GM12872 (cell line): ENCODE measurements around the gene UCK2.

Experiments used
- CTCF ChIP-seq: IDR thresholded peaks from 3 replicates; pipeline ENCODE4 v1.5.1; 2011; ENCODE audit warnings: low read depth, mild to moderate bottlenecking, low read length, moderate library complexity; ENCODE audit not compliant: insufficient read depth

UCK2 gene

DNA sequence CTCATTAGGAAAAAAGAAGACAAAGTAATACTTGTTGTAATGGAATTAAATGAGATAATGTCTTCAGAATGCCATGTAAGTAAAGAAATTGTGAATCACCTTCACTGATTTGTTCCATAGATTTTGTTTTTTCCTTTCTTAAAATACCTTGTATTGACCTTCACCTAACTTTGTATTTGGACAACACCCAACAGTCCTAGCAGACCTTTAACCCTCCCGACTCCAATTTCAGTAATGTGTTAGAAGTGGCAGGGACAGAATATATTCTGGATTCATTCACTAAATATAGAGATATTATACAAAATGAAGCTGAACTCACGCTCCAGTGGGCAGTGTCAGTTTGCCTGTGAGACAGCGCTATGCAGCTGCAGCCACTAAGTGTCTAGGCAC, 57.9 kb downstream of the UCK2 start:
- no peak for TF ChIP-seq CTCF

GRCh38 chr1:165886193-165886592, 58.8 kb downstream of the UCK2 start:
- TF ChIP-seq CTCF: no peak

DNA sequence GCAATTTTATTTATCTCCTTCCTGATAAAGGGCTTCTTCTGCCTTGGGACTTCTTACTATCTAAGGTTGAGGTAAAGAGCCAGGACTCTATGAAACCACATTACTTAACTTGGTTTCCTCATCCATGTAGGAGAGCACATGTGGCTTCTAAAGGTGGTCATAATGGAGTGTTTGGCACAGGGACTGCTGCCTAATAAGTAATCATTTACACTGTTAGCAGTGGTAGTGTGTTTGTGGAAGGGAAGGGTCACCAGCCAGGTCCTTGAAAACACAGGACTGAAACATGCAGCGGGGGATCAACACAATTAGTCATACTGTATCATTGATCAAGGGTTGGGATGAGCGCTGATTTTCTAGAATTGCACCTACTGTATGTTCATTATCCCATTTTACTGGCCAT, 59.6 kb downstream of the UCK2 start:
- no peak for TF ChIP-seq CTCF

- no peak for TF ChIP-seq CTCF
Observed at GRCh38 chr1:165887877-165888551, 60.6 kb downstream of the UCK2 start.

DNA sequence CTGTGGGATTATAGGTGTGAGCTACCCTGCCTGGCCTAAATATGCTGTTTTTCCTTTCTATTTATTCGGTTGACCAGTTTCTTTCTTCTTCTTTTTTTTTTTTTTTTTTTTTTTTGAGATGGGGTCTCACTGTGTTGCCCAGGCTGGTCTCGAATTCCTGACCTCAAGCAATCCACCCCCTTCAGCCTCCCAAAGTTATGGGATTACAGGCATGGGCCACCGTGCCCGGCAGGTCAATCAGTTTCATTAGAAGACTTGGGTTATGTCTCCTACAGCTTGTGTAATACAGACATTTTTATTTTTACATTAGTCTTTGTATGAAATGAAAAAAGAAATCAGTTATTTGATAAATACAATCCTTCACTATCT, 61.1 kb downstream of the UCK2 start:
- TF ChIP-seq CTCF: no peak

- no peak for TF ChIP-seq CTCF
Observed at GRCh38 chr1:165890684-165891083, 63.3 kb downstream of the UCK2 start.

- TF ChIP-seq CTCF: no peak
Observed at GRCh38 chr1:165891111-165891860, 63.9 kb downstream of the UCK2 start.
